Stimulated activated CD4-positive, alpha-beta T cell treated with anti-CD3 and anti-CD28 coated beads, Interleukin-1b, Interleukin-23, amount 100 ng/mL, for 1 hour (primary cell): ENCODE measurements around the gene WFDC6.
"Not testable (repeated sequence)": the region's sequence is repeated elsewhere in the genome, so short reads cannot be mapped to it uniquely, and the experiment has no call there.

Experiments
- DNase-seq, 2 donors: peaks; one replicate each; pipeline ENCODE4 v3.0.0-alpha.2; 2020; ENCODE audit warnings: low read depth in 2 of 2

Gene WFDC6

DNA sequence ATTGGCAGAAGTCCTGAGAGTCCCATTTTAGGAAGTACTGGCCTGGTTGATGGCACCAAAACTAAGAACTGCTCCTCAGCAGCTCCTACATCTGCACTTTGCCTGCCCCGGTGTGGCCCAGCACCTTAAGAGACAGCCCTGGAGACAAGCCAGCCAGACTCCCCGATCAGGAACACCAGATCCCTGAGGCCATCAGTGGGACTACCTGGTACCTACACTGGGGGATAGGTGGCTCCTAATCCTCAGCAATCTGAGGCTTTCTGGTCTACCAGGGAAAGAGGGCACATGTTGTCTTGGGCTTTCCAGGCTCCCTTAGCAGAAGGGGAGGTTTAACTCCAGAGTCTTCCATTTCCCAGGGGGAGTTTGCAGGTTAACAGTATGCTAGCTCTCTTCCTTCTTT is at the start of gene WFDC6:
TSS of gene WFDC6 (minus strand) at position 101 of the 400 bp plus-strand sequence. CDS start at position 26, 75 bp downstream.
- DNase-seq = no peak

DNA sequence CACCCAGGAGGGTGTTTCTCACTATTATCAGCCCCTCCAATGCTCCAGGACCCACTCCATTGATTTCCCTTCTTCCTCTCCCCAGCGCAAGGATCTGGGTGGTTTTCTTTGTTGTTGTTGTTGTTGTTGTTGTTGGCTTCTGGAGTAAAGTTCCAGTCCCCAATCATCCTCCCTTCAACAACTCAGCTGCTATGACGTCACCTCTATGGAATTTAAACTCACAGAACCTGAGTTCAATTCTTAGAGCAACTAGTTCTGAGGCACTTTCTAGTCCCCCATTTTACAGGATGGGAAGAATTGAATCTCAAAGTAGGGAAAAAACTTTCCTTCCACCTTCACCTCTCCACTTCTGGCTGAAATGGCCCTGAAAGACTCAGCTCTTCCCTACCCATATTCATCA is 49.5 kb upstream of the WFDC6 start:
- DNase-seq = no peak

DNA sequence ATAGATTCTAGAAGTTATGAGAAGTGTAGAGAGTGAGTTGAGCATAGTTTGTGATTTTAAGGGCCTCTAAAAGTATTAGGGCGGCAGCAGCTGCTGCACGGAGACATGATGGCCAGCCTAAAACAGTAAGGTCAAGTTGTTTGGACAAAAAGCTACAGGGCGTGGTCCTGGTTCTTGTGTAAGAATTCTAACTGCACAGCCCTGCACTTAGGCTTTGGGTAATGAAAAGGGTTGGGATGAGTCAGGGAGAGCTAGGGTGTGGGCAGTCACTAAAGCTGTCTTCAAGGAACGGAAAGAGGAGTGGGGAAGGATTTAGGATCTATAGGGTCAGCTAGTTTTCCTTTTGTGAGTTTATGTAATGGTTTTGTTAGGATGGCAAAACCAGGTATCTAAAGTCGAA is 46.7 kb upstream of the WFDC6 start:
- not testable (repeated sequence) for DNase-seq

DNA sequence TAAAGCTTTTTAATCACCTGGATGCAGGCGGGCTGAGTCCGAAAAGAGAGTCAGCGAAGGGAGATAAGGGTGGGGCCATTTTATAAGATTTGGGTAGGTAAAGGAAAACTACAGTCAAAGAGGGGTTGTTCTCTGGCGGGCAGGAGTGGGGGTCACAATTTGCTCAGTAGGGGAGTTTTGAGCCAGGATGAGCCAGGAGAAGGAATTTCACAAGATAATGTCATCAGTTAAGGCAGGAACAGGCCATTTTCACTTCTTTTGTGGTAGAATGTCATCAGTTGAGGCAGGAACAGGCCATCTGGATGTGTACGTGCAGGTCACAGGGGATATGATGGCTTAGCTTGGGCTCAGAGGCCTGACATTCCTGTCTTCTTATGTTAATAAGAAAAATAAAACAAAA is 45.0 kb upstream of the WFDC6 start:
- DNase-seq = not testable (repeated sequence)

DNA sequence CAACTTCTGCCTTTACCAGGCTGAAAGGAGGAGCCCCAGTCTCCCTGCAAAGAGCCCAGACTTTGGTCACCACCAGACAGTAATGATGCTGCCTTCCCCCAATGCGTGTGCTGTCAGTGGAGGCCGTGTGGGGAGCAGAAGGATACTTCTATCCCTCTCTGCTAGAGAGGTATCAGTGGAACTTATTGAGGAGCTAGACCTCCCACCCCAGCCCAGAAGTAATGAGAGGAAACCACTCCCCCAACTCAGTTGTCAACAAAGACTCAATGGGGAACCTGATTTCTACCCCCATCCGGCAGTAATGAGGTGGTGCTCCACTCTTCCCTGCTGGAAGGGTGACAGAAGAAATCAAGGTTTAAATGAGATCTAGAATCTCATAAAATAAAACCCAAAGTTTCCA is 44.2 kb upstream of the WFDC6 start:
- no peak for DNase-seq

DNA sequence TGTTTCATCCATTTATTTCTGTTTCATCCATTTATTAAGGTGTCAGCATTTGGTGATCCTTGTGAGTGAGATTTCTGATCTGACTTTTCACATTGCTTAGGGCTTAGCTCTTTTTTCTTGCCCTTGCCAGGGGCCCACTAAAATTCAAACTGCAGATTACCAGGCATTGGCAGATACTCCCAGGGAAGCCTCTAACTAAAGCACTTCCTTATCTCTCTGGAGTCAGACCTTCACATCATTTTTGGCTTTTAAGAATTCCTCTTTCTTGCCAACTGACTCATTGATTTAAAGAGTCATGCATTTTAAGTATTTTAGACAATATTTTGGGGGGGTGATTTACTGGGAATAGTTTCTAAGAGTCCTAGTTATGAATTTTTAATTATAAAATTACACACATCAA is 42.4 kb upstream of the WFDC6 start:
- no peak for DNase-seq

DNA sequence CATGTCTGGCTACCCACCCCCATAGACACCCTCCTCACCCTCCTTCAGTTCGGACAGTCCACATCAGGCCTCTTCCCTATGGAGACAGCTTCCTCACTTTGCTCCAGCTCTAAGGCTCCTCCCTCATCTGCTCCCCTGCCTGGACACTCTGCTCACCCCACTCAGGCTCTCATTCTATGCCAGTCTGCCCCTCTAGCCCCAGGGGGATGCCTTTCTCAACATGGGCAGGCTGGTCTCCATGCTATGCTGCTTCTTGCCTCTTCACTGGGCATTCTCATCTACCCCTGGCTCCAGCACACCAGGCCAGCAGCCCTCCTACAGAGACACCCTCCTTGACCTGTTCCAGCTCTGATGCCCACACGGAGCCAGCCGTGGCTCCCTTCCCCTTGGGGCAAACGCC is 39.9 kb upstream of the WFDC6 start, which contains the start of gene WFDC8:
TSS of gene WFDC8 (minus strand) at position 101 of the 400 bp plus-strand sequence. CDS start at position 64, 37 bp downstream.
- no peak for DNase-seq

DNA sequence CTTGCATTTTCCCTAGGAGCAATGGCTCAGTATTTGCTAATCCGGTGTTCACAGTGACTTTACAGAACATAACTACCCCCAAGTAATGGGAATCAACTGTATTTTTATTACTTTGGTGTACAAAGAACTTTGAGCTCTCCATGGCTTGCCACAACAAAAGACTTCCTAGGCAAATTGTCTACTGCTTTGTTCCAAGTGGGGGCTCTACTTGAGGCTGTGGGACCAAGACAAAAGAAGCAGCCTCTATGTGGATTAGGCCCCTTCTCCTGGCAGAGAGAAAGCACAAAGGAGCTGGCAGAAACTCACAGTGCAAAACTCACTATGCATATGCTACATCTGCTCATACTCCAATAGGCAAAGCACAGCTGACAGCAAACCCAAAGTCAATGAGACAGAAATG is 38.9 kb upstream of the WFDC6 start:
- no peak for DNase-seq

DNA sequence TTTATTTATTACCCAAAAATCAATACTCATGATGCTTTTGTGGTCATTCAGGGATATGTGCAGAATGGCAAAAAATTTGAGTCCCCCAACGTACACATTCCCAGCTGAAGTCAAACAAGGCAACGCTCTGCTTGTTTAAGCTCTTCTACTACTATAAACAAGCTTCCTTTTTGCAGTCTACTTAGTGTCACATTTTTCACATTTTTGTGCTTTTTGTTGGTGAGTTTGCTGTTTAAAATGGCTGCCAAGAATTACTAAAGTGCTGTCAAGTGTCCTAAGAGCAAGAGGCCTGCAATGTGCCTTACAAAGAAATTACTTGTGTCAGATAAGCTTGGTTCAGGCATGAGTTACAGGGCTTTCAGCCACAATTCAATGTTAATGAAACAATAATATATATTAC is 37.7 kb upstream of the WFDC6 start:
- no peak for DNase-seq

DNA sequence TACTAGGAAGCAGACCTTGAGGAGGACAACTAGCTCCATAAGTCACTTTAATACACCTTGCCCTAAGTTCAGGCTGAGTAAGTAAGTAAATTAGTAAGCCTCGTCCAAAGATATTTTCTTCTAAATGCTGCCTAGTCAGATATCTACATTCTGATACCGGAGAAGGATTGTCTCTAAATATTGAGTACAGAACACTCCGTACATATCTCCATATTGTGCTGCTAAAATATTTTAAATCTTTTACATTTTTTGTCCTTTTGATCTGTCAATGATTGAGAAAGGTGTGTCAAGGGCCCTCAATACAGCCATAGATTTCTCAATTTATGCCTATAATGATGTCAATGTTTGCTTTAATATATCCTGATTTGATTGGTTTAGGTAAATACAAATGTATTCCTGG is 36.6 kb upstream of the WFDC6 start:
- DNase-seq = no peak

DNA sequence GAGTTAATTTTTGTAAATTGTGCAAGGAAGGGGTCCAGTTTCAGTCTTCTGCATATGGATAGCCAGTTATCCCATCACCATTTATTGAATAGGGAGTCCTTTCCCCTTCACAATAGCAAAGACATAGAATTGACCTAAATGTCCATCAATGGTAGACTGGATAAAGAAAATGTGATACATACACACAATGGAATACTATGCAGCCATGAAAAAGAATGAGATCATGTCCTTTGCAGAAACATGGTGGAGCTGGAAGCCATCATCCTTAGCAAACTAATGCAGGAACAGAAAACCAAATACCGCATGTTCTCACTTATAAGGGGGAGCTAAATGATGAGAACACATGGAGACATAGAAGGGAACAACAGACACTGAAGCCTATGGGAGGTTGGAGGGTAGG is 30.4 kb upstream of the WFDC6 start:
- DNase-seq = not testable (repeated sequence)

DNA sequence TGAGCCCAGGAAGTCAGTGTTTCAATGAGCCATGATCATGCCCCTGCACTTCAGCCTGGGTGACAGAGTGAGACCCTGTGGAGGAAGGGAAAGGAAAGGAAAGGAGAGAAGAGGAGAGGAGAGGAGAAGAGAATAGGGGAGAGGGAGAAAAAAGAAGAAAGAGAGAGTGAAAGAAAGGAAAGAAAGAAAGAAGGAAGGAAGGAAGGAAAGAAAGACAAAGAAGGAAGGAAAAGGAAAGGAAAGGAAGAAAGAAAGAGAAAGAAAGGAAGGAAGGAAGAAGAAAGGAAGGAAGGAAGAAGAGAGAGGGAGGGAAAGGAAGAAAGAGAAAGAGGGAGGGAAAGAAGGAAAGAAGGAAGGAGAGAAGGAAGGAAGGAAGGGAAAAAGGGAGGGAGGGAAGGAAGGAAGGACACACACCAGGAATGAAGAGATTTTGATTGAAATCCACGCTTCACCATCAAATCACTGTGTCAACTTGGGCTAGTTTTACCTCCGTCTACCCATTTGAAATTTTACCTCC is 25.5 kb upstream of the WFDC6 start:
- no peak for DNase-seq

DNA sequence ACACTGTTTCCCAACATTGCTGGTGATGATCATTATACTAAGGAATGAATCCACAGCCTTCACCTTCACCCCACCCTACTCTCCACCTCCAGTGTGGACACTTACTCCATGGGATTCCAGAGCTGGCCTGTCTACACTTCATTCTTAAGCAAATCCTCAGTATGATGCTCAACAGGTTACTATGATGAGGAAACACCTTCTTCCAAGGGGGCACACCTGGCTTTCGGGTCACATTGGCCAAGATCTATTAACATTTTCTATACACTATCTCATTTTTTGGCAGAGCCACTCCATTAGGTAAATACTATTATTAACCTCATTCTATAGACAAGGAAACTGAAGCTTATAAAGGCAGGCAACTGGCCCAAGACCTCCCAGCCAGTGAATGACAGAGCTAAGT is 15.9 kb upstream of the WFDC6 start:
- DNase-seq = no peak

DNA sequence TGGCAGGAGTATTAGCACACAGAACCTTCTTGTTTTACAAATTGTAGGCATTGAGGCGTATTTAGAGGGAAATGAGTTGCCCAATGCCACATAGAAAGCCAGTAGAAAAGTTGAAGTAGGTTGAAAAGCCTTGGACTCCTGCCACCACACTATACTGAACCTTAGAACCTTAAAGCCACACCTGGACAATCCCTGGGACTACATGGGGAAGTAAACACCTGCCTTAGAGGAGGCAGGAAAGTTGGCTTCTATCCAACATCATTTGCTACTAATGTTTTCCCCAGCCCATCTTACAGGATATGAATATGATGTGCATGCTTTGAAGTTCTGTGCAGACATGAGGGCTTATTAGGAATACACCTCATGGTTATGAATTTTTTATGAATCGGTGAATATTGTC is 13.2 kb upstream of the WFDC6 start:
- DNase-seq = no peak

DNA sequence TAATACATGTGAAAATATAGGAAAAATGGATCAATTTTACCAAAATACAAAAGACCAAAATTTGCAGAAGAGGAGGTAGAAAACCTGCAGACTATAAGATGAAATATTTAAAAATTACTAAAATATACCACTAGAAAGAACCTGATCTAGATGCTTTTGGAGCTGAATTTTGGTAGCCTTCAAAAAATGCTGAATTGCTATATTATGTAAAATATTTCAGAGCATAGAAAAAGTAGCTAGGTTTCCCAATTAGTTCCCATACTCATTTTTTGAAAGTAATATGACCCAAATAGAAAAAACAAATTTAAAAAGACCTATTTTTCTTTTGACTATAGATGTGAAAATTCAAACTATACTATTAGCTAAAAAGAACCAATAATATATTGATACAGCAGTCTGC is 11.5 kb upstream of the WFDC6 start:
- DNase-seq = no peak

DNA sequence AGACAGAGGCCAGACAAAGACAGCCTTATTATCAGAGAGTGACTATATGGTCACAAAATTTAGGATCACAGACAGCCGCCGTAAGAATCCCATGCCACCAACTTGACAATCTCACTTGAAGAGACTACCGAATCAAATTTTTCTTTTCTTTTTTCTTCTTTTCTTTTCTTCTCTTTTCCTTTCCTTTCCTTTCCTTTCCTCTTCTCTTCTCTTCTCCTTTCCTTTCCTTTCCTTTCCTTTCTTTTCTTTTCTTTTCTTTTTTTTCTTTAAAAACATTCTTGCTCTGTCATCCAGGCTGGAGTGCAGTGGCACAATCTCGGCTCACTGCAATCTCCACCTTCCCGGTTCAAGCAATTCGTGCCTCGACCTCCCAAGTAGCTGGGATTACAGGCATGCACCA is 9.1 kb upstream of the WFDC6 start:
- no peak for DNase-seq

DNA sequence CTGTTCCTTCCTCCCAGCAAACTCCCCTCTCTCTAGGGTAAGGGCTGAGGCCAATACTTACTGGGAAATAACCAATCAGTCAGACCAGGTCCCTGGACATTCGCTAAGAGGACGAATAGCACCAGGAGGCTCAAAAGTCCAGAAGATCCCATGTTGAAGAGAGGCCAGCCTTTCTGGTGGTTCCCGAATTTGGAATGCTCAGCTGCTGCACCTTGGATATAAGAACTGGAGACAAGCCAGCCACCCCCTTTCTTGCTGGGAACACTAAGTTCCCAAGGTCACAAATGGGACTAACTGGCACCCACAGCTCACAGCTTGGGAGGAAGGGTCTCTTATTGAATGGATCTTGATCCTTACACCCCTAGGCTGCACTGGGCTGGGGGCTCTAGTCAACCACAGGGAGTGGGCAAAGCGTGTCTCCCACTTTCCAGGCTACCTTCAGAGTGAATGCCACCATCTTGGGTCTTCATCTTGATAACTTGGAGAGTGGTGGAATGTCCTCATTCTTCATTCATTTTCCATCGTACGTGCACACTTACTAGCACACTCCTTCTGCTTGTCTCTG is 8.0 kb upstream of the WFDC6 start, which contains the start of gene EPPIN:
TSS of gene EPPIN (minus strand) at position 196 of the 565 bp plus-strand sequence. CDS start at position 152, 44 bp downstream.
- no peak for DNase-seq

DNA sequence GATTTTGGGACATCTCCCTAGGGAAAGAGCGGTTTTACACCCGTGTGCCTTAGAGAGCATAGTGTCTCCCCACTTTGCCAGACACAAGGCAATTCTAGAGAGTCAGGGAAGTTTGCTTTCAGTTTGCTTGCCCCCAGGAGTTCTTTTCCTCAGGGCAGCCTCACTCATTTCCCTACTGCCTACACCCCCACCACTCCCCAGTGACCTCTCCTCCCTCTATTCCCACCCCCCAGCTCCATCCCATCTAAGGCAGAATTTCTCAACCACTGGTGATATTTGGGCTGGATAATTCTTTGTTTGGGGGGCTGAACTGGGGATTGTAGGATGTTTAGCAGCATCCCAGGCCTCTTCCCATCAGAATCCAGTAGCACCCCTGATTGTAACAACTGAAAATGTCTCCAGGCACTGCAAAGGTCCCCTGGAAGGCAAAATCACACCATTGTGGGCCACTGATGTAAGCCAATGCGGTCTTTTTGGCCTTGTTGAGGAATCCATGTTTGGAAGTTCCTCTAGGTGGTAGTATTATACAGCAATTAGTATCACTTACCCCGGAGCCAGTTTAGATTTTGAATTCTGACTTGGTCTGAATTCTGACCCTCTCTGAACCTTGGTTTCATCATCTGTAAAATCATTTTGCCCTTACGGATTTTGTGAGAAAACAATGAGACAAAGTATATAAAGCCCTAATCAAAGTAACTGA is 6.6 kb upstream of the WFDC6 start:
- DNase-seq = no peak

DNA sequence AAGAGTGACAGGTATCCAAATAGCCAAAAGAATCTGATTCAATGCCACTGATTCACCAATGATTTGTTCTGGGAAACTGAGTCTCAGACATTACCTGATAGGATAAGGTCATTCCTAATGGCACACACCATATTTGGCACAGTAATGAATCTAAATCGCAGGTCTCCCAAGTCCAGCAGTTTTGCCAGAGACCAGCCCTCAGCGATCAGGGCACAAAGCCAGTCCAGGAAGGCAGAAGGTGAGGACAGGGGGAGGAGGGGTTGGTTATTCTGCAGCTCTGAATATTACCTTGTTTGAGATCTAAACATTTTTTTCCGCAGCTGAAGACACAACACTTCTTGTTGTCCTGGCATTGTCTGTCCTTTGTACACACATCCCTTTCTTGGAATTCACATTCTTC is 6.1 kb upstream of the WFDC6 start:
- DNase-seq = no peak

DNA sequence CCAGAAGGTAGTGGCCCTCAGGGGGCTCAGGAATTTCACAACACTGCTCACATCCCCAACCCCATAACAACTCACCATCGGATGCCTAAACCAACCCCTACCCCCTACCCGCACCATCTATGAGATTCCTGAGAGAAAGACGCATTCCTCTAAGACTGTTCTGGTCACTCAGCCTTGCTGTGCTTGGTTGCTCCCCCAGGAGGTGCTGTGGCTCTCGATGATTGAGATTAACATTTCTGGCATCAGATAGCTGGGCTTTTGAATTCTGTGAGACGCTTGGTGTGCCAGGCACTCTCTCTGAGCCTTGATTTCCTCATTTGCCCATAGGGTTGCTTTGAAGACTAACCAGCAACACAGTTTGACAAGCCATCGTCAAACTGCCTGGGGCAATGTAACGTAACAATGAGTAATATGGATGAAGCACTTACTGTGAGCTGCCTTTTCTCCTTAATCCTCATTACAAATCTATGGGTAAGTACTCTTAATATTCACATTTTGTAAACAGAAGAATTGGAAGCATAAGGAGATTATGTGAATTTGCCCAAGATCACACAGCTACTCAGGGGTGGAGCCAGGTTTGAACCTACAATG is 978 bp downstream of the WFDC6 start:
- no peak for DNase-seq

DNA sequence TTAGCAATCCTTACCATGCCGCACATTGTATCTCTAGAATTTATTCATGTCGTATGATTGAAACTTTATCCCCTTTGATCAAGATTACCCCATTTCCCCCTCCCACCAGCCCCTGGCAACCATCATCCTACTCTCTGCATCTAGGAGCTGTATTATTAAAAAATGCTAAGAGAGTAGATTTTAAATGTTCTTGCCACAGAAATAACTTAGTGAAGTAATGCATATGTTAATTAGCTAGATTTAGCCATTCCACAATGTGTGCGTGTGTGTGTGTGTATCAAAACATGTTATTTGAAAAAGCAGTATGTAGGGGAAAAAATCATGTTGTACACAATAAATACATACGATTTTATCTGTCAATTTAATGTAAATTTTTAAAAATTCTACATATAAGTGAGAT is 12.0 kb downstream of the WFDC6 start:
- DNase-seq = no peak

DNA sequence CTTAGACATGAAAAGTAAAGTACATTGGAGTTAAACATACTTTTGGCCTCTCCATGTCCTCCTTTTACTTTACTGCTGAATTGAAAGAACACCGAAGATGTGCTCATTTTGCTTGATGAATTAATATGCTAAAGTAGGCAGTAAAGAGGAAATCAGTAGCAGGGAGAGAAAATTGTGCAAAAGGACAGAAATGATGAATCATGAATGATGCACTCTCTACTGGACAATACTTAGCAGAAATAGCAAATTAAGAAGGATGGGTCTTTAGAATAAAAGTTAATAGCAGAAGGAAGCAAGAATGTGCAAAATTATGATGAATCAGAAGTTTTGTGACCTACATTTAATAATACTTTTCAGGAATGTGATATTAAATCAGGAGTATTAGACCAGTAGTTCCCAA is 15.5 kb downstream of the WFDC6 start:
- no peak for DNase-seq

DNA sequence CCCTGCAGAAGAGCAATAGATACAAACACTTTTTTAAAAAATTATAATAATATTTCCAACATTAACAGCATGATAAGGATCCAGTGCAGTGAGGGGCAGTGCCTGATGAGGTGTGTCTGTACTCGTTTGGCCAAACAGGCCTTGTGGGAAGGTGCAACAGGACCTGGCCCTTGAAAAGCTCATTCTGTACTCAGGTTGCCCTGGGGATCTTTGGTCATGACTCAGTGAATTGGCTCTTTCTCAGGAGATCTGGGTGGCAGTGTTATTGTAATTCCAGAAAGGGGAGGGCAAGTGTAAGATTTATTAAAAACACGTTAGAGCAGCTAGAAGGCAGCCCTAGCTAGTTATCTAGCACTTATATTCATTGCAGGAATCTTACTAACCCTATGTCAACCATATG is 21.0 kb downstream of the WFDC6 start:
- DNase-seq = no peak
